Activated gamma-delta T cell treated with anti-CD3 and anti-CD28 coated beads, Interleukin-2, amount 50 U/mL, for 16 hours (primary cell): Measurements from ENCODE around the gene HECW1.
"Not testable (repeated sequence)": the region's sequence is repeated elsewhere in the genome, so short reads cannot be mapped to it uniquely, and the experiment has no call there.

ENCODE experiments used
- DNase-seq: peaks from one replicate; pipeline ENCODE4 v3.0.0-alpha.2; 2020; ENCODE audit warnings: low read depth

The HECW1 gene

DNA sequence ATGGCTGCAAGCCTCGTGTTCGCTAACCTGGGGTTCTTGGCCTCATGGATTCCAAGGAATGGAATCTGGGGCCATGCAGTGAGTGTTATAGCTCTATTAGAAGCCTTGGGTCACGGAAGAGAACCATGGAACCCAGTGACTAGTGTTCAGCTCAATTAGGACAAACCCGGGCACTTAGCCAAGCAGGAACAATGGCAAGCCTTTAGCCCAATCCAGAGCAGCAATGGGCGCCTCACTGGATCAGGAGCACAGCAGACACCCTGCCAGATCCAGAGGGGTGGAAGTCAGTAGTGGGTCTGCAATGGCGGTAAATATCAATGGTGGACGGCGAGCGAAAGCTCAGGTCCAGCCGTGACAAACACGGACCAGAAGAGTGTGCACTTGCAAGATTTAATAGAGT is 98.1 kb downstream of the HECW1 start:
- not testable (repeated sequence) for DNase-seq

DNA sequence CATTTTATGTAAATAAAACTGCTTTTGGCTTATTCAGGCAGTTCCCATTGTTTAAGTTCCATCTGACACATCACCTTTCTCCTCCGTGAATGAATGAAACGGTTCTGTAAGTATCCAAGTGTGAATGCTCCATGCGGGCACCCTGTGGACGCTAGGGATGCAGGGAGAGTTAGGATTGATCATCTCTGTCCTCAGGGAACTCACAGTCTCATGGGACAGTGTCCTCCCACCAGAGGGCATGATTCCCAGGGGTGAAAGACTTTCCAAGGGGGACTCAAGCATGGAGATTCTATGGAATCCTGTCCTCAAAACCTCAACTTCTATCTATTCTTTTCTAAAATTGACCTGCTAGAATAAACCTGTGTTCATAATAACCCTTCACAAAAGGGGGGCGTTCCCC is 98.8 kb downstream of the HECW1 start:
- DNase-seq: no peak

DNA sequence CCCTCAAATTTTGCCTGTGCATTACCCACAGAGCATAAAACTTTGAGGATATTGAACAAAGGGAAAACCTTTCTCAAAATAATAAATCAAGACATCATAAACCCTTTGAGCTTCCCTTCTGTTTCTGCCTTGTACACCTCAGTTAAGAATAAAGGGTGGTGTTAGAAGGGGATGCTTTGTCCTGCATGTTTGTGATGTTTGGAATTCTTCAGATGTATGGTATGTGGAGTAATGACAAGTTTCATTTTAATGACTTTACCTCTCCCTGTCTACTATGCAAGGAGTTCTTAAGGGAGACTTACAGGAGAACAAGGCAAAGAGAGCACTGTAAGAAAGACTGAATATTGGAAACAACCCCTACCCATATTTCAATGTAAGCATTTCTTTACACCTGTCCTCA is 99.2 kb downstream of the HECW1 start:
- no peak for DNase-seq

DNA sequence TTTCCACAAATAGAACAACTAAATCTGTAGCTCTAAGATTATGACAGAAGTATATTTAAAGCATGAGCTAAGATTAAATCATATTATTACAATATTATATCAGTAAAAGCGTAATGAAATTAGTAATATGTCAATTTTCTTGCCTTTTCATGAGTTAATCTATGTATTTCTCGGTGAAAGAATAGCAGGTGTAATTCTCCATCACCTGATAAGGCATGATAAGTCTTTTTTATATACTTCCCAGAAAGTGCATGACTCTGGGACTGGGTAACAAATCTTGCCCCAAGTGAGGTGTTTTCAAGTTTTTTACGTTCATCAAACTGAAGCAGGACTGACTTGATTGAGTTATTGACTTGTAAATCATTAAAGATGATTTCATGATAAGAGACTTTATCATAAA is 100.5 kb downstream of the HECW1 start:
- DNase-seq: no peak

DNA sequence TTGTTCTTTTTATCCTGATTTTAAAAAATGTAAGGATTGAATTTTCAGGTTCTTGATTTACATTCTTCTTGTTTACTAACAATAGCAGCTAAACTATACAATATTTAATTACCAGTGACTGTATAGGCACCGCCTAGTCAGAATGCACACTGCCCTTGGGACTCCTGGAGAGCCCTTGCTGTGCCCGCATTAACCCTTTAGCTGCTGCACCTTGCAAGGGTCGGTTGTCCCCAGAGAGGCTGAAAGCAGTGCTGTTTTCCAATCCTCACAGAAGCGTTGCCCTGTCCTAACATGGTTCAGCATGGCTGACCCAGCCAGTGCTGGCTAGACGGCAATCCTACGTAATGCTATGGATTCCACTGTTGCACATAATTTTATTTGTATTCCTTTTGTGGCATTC is 102.6 kb downstream of the HECW1 start:
- DNase-seq: no peak

DNA sequence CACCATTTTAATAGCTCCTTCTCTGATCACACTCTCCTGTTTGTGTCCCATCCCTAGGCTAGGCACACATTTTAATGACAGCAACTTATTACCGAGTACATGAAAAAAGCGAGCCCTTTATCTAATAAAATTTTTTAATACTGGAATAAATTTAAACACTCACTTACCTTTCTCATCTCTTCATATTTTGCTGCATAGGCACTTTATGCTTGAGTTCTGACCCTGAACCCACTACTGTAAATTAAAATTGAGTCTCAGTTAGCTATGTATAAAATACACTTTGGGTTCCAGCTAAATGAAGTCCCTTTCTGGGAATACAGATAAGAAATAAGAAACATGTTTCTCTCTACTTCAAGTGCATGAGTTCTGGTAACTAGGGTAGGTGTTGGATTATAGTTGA is 104.6 kb downstream of the HECW1 start:
- DNase-seq: no peak

DNA sequence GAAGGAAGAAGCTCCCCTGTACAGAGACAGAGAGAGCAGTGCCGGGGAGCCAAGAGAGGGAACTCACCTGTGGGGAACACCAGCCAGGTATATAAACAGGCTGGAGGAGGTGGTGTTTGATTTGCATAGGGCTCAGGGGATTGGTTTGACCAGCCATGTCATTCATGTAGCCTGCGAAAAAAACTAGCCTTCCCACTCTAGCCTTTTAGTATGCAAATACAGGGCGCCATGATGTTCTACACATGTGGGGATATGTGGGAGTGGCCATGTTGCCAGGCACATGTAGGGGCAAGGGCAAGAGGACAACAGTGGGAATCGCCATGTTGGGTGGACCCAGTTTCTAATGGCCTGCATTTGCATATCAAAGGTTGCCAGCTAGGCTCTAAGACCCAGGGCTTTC is 106.5 kb downstream of the HECW1 start:
- not testable (repeated sequence) for DNase-seq

DNA sequence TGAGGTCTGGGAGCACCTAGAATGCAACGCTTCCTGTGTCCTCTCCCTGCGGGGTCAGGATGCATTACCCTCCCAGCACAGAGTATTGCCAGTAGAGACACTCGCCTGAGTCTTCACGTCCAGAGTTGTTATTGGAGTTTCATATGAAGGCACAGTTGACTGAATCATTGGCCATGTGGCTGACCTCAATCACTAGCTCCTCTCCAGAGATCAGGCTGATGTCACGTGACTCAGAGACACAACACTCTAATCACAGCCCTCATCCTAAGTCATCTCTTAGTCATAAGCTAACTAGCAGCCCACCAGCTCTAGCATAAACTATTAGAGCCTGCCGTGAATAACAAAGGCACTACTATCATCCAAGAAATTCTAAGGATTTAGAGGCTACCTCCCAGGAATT is 107.8 kb downstream of the HECW1 start:
- no peak for DNase-seq

DNA sequence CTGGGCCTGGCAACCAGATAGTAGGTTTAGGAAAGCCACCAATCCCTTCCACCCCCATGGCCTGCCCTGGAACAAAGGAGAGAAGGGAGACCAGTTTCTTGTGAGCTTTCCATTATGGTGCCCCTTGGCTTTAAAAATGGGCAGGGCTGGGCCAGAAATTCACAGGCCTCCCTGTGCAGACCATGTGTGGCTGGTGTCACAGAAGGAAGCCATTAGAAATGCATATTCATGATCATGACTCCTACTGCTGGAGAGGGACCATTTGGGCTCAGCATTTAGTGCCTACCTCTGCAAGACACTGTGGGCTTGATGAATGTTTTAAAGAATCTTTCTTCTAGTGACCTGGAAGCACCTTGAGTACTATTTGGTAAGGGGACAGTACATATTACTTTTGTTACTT is 108.3 kb downstream of the HECW1 start:
- DNase-seq: no peak

DNA sequence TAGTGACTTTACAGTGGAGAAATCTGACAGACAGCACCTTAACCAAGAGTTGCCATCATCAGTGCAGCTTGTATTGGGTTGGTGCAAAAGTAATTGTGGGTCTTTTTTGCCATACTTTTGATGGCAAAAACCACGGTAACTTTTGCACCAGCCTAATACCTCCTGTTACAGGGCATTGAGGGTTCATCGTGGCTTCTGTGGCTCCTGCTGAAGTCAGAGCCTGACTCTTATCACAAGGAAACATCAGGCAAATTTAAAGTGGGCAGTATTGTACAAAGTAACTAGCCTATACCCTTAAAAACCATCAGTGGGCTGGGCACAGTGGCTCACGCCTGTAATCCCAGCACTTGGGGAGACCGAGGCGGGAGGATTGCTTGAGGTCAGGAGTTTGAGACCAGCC is 117.4 kb downstream of the HECW1 start:
- no peak for DNase-seq

DNA sequence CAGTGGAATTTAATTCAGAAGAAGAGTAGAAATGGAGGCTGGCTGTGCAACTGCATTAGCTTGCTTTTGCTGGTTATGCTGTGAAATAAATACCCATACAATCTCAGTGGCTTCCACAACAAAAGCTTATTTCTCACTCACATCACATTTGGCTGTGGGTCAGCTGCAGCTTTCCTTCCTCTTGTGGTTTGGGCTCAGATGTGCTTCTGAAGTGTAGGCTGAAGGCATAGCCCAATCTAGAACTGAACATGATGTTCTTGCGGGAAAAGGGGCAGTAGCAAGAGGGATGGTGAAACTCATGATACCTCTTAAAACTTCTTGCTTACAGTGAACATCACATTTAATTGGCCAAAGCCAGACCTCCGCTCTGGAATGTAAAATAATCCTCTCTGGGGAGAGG is 119.9 kb downstream of the HECW1 start:
- DNase-seq: no peak

DNA sequence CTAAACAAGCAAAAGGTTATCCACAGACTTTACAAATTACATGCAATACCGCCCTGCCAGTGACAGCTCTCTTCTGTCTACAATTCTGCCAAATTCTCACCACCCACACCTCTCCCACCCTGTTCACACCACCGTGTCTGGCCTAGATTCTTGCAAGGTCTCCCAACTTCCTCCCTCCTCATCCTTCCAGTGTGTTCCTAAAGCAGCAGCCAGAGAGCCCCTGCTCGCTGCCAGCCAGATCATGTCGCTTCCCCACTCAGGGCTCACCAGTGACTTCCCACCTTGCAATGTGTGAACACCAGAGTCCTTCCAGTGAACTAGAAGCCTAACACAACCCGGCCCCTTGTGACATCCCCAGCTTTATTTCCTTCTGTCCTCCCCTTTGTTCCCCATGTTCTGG is 121.6 kb downstream of the HECW1 start:
- no peak for DNase-seq

DNA sequence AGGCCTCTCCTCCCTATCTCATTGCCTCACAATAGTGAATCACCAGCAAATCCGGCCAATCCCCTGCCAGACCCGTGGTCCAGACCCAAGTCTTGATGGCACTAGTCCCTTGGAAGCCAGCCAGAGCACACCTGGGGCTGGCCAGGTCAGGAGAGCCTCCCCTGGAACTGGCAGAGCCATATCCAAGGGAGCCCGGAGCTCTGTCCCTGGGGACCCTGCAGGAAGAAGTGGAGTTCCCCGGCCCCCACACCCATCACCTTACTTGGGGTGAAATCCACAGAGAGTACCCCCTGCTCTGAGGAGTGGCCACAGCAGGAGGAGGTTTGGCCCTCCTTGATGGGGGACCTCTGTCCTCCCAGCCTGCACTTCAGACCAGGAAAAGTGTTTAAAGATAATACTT is 122.5 kb downstream of the HECW1 start:
- no peak for DNase-seq

DNA sequence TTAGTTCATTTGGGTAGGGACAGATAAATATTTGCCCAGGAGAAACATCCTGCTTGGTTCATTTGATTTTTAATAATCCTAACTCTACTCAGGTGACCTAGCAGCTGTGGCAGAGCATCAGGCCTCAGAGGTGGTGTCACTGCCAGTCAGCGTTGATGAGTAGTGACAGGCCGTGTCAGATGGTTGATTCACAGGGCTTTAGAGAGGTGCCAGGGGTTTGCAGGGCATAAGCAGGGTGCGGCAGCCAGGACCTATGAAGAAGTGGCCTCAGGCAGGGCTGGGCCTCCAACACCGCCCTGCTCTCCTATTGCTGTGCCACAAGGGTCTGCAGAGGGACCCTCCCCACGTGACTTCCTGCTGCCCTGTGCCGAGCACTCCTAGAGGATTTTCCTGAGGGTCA is 128.1 kb downstream of the HECW1 start:
- no peak for DNase-seq

DNA sequence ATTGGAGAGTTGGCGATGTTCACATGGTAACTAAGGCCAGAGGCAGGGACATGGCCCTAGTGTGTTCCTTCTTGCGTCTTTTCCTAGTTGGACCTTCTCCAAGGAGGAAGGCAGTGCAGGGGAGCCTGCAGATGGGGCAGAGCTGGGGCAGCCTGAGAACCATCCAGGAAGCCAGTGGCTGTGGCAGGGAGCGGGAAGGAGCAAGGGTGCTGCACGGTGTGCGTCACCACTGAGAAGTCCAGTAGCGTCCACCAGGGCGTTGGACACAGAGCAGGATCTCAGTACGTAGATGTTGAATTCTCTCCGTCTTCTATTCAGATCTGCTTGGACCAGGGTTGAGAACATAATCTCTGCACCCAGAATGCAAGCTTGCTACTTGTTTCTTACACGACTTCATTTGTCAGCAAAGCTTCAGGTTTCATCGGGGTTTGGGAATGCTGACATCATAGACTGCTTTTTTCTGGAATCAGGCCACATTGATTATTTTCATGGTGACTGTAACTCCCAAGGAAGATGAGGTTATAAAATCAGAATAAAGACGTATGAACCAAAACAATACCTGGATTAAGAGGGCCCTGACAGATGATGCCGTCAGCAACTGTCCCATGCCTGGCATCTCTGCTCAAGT is 130.3 kb downstream of the HECW1 start:
- no peak for DNase-seq

DNA sequence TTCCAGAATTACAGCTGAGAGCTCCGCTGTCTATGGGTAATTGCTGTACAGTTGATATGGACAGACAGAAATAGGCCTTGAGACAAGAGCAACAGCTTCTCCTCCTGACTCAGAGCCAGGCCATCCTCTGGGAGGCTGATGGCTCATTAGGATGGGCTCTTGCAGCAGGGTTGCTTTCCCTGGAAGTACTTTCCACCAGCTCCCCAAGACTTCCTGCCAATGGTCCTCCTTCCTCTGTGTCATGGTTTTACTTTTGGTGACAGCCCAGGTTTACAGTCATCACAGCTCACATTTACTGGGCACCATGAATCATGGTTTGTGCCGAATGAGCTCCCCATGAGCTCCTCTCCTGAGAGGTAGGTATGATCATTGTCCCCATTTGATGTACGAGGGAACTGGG is 131.8 kb downstream of the HECW1 start:
- no peak for DNase-seq

DNA sequence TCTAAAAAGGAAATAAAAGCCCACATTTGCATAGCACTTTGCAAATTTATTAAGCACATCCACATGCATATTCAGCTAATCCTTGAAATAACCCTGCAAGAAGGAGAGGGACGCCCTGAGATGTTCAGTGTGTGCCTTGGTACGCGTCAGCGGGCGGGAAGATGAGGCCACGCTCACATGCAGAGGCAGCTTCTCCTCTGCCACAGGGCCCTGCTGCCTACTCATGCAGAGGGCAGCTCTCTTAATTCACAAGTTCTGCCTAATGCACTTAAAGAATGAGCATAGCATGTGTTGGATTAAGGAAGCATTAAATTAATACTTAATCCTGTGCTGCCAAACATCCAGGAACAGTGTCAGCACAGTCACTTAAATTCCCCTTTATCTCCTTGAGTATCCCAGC is 132.3 kb downstream of the HECW1 start:
- DNase-seq: no peak

DNA sequence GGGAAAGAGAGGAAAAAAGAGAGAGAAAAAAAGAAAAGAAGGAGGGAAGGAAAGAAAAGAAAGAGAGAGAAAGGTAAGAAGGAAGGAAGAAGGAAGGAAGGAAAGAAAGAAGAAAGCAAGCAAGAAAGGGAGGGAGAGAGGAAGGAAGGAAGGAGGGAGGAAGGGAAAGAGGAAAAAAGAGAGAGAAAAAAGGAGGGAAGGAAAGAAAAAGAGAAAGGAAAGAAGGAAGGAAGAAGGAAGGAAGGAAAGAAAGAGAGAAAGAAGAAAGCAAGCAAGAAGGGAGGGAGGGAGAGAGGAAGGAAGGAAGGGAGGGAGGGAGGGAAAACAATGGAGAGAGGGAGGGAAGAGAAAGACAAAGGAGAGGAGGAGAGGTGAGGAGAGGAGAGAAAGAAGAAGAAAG is 135.3 kb downstream of the HECW1 start:
- no peak for DNase-seq

DNA sequence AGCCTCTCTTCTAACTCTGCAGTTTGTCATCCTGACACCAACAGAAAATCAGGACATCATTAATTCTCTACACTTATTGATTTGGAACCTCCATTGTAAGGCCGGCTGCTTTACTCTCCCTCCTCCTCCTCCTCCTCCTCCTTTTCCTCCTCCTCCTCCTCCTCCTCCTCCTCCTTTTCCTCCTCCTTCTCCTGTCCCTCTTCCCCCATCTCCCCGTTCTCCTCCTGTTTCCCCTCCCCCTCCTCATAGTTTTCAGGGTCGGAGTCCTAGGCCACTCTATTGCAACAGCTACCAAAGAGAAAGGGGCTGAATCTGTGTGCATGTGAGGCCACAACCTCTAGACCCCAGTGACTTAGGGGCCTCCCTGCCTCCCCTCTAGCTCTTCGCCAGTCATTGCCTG is 136.1 kb downstream of the HECW1 start:
- DNase-seq: no peak

DNA sequence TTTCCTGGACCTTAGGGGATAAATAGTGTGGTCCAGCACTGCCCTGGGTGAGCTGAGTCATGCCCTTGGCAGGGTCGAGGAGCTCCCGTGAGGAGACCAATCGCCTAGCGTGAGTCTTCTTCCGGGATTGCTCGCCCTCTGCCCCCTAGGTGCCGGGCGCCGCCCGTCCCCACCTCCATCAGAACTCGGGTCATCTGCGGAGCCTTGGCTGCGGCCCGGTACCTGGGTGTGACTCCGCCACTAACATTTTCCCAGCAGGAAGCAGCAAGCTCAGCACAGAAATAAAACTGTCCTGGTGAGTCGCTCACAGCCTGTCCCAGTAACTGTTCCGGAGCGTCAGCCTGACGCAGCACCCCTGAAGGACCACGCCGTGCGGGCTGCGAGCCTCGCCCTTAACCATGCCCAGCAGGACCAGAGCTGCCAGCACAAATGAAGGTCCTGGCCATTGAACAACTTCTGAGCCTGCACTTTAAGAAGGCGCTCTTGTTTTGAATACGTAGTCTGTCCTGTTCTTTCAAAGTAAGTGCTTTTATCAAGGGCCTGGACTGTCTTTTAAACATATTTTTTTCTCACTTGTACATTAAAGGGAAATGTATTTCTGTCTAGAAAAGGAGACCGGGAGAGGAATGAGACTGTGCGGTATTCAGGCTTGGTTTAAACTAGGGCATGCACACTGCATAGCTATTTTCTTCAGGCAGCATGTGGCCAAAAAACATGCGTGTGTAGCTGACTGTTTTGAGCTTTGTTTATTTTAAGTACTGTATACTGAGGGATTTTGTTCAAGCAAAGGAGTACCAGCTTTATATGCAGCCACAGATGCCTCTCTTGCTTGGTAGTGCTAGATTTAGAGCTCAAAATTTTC is 136.7 kb downstream of the HECW1 start:
- no peak for DNase-seq

DNA sequence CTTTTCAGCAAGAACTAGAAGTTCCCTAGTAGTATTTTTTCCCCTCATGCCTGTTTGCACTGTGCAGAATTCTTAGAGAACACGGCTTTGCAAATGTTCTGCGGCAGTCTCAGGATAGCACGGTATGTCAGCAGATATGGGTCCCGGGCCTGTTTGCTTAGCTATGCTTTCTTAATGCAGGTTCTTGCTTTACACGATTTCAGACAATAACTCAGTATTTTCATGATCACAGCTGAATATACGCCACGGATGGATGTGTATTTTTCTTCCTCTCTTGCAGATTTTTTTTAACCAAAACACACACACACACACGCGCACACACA is 137.3 kb downstream of the HECW1 start:
- DNase-seq: no peak

DNA sequence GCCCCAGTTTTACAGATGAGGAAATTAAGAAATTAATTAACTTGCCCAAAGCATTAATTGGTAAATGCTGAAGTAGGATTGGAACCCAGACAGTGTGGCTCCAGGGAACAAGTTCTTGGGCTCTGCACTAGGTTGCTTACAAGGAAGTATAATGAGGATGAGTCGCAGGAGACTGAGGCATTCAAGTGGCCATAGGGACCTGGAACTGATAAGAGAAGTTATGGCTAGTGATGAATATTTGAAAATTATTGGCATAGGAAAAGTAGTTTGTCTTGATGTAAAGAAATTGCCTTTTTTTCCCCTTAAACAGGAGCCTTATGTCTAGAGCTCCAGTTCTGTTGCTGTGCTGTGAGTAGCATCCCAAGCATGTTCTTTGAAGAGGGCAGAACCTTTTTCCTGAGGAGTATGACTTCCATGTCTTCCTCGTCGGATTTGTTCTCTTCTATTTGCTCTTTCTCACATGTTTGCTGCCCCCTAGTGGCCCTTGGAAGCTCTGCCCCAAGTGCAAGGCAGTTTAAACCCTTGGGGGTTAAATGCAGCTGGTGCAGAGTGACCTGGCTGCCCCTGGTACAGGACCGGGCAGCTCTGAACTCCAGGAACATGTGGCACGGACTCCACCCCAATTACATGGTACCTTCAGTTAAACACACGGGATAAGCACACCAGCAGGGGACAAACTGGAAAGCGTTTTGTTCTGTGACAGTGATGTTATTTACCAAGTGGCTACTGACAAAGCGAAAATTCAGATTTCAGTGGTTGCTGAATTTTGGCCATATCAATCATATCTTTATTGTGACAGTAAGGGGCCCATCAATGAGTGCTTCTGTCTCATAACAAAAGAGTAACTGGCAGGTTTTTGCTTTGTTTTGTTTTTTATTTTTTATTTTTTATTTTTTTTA is 148.8 kb downstream of the HECW1 start:
- peak; percentile 33 for DNase-seq

DNA sequence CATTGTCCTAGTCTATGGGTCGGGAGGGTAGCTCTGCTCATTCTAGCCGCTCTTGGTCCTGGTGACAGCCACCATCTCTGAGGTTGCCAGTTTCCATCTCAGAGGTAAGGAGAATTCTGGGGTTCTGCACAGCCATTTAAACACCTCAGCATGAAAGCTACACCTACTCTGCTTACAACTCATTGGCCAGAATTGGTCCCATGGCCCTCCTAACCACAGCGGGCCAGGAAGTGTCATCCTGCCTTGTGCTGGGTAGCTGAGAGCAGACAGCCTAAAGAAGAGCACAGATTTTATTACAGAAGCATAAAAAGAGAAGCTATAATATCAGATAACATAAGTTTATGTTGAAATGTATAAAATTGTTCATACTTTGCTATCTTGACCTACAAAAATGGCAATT is 152.7 kb downstream of the HECW1 start:
- no peak for DNase-seq
